GM18870 (cell line): ENCODE data around the gene ZNF532.
"Not testable (repeated sequence)": the region's sequence is repeated elsewhere in the genome, so short reads cannot be mapped to it uniquely, and the experiment has no call there.

Experiments
- ATAC-seq: cut with Tn5 transposase; IDR thresholded peaks from one replicate; pipeline ENCODE4 v1.9.1; 2021; ENCODE audit warnings: moderate library complexity; ENCODE audit not compliant: unreplicated experiment

ZNF532 gene

DNA sequence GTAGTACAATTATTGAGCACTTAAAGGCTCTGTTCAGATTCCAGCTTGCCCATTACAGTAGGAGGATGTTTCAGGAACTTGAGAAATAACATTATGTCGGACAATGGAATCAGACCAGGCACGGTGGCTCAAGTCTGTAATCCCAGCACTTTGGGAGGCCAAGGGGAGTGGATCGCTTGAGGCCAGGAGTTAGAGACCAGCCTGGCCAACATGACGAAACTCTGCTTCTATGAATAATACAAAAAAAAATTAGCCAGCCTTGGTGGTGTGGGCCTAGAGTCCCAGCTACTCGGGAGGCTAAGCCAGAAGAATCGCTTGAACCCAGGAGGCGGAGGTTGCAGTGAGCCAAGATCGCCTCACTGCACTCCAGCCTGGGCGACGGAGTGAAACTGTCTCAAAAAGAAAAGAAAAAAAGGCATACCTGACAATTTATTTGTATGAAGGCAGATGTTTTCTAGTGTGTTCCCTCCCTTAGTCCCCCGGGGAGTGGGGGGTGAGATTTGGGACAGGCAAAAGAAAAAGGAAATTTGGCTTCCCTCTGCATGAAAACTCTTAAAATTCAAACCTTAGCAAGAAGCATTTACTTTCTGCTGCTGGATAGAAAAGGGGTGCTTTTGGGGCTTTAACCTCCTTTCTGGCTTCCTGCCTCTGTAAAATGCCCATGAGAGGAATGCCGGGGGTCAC is 13.7 kb upstream of the ZNF532 start:
- no peak for ATAC-seq

DNA sequence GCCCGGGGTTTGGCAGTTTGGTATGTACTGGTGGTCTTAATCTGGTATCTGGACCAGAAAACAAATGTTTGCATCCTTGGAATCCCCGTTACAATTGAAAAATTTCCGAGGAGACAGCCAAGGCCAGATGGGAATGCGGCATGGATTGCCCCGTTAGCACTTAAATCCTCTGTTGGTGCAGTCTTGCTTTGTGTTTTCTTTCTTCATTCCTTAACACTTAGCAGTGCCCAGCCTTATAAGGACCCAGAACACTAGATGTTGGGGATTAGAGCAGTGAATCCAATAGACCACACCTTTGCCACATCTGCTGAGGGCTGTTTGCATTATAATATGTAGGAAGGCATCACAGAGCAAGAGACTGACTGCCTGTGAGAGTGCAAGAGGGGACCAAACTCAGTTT is 12.8 kb upstream of the ZNF532 start:
- ATAC-seq = no peak

DNA sequence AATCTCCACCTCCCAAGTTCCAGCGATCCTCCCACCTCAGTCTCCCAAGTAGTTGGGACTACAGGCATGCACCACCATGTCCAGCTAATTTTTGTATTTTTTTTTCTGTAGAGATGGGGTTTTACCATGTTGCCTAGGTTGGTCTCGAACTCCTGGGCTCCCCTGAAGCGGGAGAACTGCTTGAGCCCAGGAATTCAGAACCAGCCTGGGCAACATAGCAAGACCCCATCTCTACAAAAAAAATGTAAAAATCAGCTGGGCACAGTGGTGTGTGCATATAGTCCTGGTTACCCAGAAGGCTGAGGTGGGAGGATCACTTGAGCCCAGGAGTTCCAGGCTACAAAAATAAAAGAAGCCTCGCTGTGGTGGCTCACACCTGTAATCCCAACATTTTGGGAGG is 12.0 kb upstream of the ZNF532 start:
- ATAC-seq = no peak

DNA sequence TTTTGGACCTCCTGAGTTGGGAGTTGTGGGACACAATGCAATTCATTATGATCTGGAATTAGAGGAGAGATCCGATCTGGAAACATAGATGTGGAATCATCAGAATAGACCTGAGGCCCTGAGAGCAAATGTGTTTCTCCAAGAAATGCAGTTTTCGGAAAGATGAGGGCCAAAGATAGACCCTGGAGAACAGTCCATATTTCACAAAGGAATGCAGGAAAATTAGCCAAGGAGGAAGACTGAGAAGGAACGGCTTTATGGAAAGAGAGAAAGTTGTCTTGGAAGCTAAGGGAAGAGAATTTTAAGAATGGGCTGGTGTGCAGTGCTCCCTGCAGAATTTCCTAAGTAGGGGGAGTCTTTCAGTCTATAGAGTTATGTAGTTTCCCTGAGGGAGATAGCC is 11.1 kb upstream of the ZNF532 start:
- no peak for ATAC-seq

DNA sequence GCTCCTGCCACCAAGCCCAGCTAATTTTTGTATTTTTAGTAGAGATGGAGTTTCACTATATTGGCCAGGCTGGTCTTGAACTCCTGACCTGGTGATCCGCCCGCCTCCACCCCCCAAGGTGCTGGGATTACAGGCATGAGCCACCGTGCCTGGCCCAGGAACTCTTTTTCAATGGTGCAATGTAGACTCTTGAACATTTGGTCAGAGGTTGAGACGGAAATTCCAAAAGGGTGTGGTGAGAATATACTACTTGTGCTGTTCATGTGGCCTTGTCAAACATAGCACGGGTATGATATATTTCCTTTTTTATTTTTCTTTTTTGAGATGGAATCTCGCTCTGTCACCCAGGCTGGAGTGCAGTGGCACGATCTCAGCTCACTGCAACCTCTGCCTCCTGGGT is 9.2 kb upstream of the ZNF532 start:
- not testable (repeated sequence) for ATAC-seq

DNA sequence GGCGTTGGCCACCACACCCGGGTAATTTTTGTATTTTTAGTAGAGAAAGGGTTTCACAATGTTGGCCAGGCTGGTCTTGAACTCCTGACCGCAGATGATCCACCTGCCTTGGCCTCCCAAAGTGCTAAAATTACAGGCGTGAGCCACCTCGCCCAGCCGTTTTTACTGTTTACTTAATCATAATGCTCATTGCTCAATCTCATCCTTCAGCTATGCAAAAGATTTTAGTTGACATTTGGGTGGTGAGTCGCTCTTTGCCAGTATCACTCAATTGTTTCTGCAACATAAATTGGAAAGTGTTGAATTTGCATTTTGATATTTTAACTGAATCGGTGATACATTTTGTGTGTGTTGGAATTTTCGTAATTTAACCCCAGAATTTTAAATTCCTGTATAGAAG is 7.8 kb upstream of the ZNF532 start:
- no peak for ATAC-seq

DNA sequence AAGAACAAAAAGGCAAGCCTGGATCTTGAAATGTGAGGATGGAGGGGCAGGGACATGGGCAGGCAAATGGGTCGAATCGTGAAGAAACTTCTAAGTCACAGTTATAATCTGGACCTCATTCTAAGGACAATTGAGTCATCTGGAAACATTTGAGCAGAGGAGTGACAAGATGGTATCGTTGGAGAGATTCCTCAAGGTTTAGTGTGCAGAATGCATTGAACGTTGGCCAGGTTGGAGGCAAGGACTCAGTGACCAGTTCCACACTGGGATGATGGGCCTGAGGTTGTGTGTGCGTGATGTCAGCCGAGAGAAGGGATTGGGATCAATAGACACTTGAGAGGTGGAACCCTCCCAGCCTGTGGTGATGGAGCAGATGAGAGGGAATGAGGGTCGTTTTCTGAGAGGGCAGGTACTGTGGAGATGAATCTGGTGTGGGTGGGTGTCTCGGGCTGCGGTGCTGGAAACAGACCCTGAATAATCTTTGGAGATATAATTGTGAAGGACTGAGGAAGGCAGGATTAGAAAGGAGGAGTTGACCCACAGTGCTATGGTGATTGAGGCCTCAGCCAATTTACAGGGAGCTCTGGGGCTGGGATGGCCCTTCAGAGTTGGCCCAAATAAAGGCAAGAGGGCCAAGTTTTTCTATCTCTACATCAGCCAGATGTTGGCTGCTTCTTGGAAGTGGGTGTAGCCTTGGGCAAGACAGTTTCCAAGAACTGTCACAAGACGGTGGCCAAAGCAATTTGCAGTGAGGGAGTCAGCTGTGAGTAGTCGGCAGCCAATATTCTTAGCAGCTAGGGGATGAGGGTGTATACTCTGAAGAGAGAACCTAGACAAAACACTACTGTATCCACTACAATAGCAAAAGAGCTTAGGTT is 5.8 kb upstream of the ZNF532 start:
- no peak for ATAC-seq

DNA sequence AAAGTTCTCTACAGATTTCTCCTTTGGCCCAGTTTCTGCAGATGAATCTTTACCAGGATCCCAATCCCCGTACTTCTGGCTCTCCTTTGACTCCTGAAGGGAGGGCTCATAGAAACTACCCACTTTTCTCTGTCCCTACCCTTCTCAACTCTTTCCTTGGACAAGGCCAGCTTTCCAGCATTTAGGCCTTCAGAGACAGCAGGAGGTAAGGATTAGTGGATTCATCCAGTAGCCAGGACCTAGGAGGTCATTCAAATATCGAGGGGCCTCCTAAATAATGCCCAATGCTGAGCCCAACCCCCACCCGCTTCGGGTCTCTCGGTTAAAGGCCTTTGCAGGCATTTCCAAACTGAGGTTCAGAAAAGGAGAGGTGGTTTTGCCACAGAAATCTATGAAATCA is 4.8 kb upstream of the ZNF532 start:
- ATAC-seq = no peak

DNA sequence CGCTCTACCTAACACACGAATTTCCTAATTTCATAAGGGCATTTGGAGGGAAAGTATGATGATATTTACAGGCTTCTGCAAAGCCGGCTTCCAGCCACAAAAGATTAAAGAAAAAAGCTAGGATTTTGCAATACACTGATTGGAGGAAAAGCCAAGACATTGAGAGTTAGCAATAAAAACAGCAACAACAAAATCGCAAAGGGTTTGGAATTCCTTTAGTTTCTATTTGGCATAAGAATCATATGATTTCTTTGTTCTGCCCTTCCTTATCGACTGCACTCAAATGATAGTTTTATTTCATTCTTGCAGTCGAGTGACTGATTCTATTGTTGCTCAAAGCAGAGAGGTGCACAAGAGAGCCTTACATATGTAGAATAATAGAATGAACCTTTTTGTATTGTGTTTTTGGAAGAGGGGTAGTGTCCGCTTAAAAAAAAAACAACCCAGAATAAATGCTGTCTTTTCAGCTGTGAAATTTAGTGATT is 3.9 kb upstream of the ZNF532 start:
- ATAC-seq = no peak

DNA sequence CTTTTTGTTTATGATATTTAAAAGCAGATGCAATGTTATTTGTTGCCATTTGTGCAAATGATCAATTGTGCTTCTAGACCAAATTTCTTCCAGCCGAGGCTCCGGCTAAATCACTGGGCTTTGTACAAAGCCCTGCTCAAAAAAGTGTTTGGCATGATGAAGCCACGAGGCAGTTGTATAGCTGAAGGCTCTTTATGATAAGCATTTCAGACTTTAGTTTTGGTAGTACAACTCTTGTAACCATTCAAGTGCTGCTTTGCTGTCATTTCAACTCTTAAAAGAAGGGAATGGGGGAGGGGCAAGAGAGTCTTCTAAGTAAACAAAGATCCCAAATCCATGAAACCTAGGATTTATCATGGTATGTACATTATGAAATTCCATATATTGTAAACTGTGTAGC is 3.3 kb upstream of the ZNF532 start:
- ATAC-seq = no peak

DNA sequence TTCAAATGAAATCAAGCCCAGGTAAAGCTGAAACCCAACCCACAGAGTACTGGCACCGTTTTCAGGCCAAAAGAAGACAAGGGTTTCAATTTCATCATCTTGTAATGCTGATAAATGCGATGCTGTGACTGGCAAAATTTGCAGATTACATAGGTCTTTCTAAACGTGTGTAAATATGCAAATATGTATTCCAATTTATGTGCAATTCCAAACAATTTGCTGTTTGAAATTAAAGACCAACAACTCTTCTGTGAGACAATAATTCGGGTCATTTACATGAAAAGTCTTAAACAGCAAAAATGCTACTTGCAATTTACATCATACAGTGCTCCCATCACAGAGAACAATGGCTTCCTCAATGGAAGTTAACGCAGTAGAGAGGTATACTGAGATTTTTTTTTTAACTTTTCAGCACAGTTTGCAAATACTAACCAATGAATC is 2.8 kb upstream of the ZNF532 start:
- ATAC-seq = no peak

DNA sequence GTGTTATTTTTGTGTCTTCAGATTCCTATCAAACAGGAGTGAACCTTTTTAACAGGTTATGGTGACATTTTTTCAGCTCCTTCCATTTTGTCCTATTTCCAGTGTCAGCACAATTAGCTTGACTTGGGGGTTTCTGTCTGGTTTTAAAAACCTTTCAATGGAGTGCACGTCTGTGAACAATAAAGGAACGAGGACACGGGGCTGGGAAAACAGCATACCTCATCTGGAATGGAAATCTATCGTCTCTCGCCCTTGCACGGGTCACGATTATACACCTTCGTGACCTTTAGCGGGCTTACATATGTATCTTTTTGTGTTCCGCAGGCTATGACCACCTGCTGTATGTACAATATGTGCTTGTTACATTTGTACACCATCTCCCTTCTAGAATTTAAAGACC is 2.3 kb upstream of the ZNF532 start:
- ATAC-seq = no peak

DNA sequence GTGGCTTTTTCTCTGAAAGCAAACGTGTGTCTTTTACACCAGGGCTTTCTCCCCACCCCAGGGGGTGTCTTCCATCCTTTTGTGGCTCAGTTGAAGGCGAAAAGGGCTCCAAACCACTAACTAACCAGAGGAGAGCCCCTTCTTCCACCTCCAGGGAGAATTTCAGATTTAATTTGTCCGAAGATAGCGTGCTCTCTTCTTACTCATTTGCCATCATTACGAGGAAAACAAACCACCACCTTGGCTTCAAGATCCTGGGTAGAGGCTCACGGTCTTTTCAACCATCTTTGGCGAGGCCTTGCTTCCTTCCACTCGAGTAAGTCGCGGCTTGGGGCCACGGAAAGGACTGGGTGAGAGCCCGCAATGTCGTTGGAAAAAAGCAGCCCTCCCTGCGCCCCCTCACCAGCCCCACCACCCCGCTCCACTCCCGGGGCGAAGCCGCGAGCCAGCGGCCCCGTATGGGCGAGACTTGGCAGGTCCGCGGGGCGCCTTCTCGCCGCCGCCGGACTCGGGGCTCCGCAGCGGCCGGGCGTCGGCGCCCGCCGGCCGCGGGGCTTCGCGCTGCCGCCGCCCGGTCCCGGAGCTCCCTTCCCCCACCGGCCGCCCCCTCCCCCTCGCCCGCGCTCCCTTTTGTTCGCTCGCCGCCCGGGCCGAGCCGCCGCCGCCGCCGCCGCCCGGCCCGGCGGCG is 1.7 kb upstream of the ZNF532 start:
- no peak for ATAC-seq

DNA sequence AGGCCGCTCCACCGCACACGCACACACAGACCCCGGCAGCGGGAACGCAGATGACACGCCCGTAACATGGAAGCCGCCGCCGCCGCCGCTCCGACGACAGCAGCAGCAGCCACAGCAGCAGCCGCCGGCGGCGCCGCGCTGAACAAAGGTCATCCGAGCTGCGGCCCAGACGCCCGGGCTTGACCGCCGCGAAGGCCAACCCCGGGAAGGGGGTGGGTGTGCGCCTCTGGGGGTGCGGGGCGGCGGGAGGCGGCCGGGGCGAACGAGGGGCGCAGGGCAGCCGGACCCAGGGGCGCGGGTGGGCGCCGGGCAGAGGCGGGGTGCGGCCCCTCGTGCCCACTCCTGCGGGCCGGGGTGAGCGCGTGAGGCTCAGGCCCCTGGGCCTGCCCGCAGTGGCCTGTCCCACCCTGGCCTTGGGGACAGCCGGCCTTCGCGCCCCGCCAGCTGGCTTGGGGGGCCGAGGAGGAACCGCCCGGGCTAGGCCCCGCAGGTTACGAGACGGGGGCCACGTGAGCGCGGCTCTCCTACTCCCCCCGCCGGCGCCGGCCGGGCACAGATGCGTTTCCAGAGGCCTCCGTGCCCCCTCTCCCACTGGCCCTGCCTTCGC is 1.0 kb upstream of the ZNF532 start:
- ATAC-seq = no peak

DNA sequence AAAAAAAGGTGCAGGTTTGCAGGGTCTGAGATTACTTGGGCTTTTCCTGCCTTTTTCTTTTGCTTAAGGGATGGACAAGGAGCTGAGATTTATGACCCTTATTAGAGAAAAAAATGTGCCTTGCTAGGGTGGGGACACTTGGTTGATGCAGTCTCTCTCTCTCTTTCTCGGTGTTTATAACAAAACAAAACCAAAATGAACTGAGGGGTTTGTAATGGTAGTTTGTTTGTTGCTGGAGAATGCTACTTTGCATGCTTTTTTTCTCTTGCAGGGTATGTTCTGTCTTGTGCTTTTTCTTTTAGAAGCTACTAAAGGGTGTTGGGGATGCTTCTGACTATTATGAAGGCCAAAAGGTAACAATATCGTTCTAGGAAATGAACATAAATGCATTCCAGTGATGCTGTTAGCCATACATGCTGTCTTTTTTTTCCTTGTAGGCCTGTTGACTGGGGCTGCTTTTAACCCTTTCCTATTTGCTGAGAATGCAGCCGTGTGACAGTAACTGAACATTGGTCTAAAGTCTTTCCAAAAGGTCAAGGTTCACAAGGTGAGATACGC is 435 bp downstream of the ZNF532 start:
- ATAC-seq = no peak

DNA sequence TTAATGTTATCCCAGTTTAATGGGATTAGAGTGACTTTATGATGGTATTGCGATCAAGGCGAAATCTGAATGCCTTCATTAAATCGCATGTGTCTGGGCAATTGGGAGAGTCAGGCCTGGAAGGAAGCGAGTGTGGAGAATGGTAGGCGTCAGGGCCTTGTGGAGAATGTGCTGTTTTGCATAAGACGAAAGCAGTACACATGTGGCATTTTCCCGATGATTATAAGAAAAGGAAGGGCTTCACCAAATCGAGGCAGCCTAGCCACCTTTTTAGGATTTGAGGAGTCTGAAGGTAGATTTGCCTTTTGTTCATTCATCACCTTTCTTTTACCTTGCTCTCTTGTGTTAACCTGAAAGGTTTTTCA is 1.0 kb downstream of the ZNF532 start:
- no peak for ATAC-seq

DNA sequence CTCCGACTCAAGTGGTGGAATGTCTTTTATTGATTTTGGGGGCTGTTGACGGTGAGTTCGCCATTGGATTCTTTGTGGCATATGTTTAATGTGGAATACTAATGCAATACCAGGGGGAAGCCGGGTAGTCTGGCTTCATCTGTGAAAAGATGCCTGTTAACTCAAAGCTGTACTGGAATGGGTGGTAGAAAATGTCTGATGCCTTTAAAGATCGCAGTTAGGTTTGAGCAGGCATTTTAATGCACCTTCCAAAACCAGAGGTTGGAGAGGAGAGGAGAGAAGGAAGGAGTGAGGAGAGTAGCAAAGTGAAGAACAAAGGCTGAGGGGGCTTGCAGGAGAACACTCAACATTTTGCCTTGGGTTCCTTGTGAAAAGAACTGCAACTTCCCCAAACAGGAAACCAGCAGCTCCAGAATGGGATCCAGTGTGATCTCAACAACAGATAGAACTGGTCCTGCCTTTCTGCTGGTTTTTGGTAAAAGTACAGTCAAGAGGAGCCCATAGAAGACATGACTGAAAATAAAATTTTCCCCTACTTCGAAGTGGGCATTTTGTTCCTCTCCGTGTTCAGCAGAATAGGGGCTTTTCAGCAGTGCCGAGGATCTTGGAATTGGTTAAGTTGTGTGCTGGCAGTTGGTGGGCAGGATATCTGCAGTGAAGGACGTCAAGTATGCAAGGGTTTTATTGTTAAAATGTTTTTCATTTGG is 1.5 kb downstream of the ZNF532 start:
- no peak for ATAC-seq

DNA sequence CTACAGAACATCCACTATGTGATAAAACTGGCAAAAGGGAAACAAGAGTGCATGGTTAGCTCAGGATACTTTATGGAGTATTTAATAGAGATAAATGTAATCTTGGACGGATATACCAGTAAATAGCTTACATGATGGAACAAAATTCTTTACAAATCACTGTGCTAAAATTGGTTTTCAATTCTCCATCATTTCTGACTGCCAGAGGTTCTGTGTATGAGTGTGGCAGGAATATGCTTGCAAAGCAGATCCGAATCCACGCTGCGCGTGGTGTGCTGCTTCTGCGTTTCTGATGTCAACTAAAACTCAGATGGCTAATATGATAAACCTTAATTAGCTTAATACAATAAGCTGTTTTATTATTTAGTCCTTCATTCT is 2.1 kb downstream of the ZNF532 start:
- ATAC-seq = no peak

DNA sequence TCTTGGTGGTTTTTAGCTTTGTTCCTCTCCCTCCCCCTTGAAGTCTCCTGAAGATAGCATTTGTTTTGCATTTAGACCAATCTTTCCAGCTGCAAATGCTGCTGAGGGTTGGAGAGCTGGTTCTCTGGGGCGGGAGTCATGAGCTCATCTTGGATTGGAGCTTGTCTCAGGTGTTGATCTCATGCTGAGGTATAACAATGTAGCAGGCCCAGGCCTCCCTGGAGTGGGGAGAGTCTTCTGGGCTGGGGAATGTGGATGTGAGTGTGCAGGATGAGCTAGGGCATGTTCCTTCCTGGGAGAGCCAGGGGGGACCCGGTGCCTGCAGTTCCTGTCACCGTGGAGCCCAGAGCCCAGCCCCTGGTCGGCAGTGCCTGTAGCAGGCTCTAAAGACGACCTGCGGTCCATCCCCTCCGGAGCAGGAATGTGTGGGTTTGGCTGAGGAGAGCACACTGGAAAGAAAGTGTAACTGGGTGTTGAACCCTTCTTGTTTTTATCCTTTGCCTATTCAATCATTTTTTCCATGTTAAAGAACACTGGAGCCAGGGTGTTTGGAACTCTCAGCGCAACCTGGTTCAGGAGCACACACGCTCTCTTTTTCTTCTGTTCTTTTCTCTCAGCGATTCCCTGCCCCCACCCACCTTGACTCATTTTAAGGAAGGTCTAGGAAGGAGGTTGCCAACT is 2.7 kb downstream of the ZNF532 start:
- ATAC-seq = no peak

DNA sequence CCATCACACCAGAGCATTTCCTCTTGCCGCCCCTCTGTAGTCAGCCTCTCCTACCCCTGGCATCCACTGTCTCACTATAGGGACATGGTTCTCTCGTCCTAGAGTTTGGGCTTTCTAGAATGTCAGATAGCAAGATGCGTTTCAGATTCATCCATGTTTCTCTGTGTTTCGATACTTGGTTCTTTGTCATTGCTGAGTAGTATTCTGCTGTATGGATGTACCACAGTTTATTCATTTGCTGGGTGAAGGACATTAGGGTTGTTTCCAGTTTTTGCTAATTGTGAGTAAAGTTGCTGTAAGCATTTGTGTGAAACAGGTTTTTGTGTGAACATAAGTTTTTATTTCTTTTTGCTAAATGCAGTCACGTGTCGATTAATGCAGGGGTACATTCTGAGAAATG is 3.8 kb downstream of the ZNF532 start:
- no peak for ATAC-seq
